ENCODE results near the gene WNT9B.

DNA sequence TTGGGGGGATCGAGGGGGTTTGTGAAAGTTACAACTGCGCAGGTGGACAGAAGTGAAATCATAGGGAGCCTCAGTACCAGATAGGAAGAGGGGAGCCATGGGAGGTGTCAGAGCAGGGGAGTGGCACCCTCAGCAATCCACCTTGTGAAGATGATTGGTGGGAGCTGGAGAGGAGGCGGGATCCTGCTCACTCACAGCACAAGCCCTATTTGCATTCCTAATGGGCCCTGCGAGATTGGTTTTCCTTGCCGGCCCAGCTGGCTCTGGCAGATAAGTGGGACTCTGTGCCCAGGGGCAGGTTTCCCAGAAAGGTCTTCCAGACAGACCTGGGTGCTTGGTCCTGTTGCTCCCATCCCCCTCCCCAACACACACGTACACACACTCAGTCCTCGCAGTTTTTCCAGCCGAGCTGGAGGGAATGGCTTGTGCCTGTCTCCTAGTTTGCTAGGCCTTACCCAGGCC is 42.2 kb upstream of the WNT9B start:
- TF ChIP-seq POLR2A (IDR thresholded peaks at IDR 0.05; ENCODE audit: low read depth, low read length) (no peak), POLR2AphosphoS5 (IDR thresholded peaks at IDR 0.05; ENCODE audit: low read depth, low read length) (no peak)

All from GM12891 (cell line).